H1 (cell line): ENCODE measurements around the gene SLC25A17. TPM values are rescaled to one million over a fixed set of nuclear protein-coding genes. Genes with fewer than 3 reads are reported as not detected.

Source experiments
- CBX8 ChIP-seq: fragments of 300-800, 300-1000 bp; sonication (generic); IDR thresholded peaks from 2 replicates; pipeline ENCODE4 v1.7.1; 2016; ENCODE audit warnings: low read depth, low read length, borderline replicate concordance
- CTCF ChIP-seq, 3 experiments: IDR thresholded peaks; 1 replicate in 2 of 3; 2 replicates in 1 of 3; pipeline versions ENCODE4 v1.5.1 to v1.6.1; 2011; ENCODE audit warnings: low read length in 3 of 3, mild to moderate bottlenecking in 3 of 3, inconsistent platforms in 2 of 3, low read depth in 1 of 3, moderate library complexity in 1 of 3; ENCODE audit not compliant: insufficient read depth in 1 of 3; ENCODE audit errors: control extremely low read depth in 1 of 3
- EZH2 ChIP-seq: fragments of 200-600 bp; sonication (generic); IDR thresholded peaks from 2 replicates; pipeline ENCODE4 v1.7.1; 2012; ENCODE audit warnings: low read depth, mild to moderate bottlenecking, moderate library complexity, low read length, inconsistent platforms; ENCODE audit not compliant: severe bottlenecking
- POU5F1 ChIP-seq: IDR thresholded peaks from 2 replicates; pipeline ENCODE4 v1.6.1; 2011; ENCODE audit warnings: low read depth, mild to moderate bottlenecking, low read length, moderate library complexity
- polyA plus RNA-seq, 7 experiments: library from polyadenylated mRNA; depleted of rRNA in 3 of 7; stranded (reverse) in 5 of 7; unstranded in 2 of 7; fragments of >200 nt in 5 of 7; fragments of 200-250 nt in 2 of 7; gene quantifications; 1 replicate in 5 of 7; 2 replicates in 1 of 7; 4 replicates in 1 of 7; pipeline versions ENCODE4 v1.2.1 to v1.2.3, GENCODE V29; 2011 to 2013; ENCODE audit warnings: missing spikeins in 2 of 7, mixed read lengths in 2 of 7
- total RNA-seq: library from RNA; stranded (reverse); fragmentation: NEBNext Ultra II Directional; extraction: Animal tissue kit (Norgen Biotek cat#: 25700); gene quantifications from 2 replicates; pipeline ENCODE4 v1.2.1, GENCODE V29; 2021

Gene SLC25A17
- total and polyA plus RNA-seq, 2 of the 8 experiments (the other 6 are each of a cell fraction or from before 2014, with no cell fraction given): 17.9 to 40.4 TPM

GRCh38 chr22:40805699-40806203 is 13.4 kb downstream of the SLC25A17 start (continued):
- no peak for TF ChIP-seq CTCF (IDR thresholded peaks at IDR 0.05; ENCODE audit: control extremely low read depth in 1 of 3, insufficient read depth in 1 of 3, low read depth in 1 of 3, low read length in 3 of 3)
- TF ChIP-seq CBX8: no peak
- TF ChIP-seq POU5F1: no peak
- TF ChIP-seq EZH2: no peak
